Hepatocyte (in vitro differentiated cells): ENCODE measurements around the gene PLA2G2A. TPM values are rescaled to one million over a fixed set of nuclear protein-coding genes. Genes with fewer than 3 reads are reported as not detected.

Source experiments
- DNase-seq: peaks from one replicate; pipeline ENCODE4 v3.0.0-alpha.2; 2016; ENCODE audit warnings: low spot score
- H2AFZ ChIP-seq: fragments of 200-600 bp; sonication (generic); 2 replicates; pipeline ENCODE4 v1.6.0; 2016; ENCODE audit warnings: antibody characterized with exemption, mild to moderate bottlenecking
- H3K27ac ChIP-seq: fragments of 200-600 bp; sonication (generic); 2 replicates; pipeline ENCODE4 v1.5.1; 2016; ENCODE audit warnings: mild to moderate bottlenecking
- H3K27me3 ChIP-seq: fragments of 200-600 bp; sonication (generic); 2 replicates; pipeline ENCODE4 v1.6.1; 2016
- H3K36me3 ChIP-seq: fragments of 200-600 bp; sonication (generic); replicated peaks from 2 replicates; pipeline ENCODE4 v1.5.1; 2016; ENCODE audit warnings: low read depth; ENCODE audit not compliant: insufficient read depth
- H3K4me1 ChIP-seq: fragments of 200-600 bp; sonication (generic); 2 replicates; pipeline ENCODE4 v1.5.1; 2016; ENCODE audit warnings: mild to moderate bottlenecking, moderate library complexity; ENCODE audit not compliant: insufficient read depth
- H3K4me2 ChIP-seq: fragments of 200-600 bp; sonication (generic); 2 replicates; pipeline ENCODE4 v1.6.0; 2016
- H3K4me3 ChIP-seq: fragments of 200-600 bp; sonication (generic); 2 replicates; pipeline ENCODE4 v1.5.1; 2016; ENCODE audit warnings: mild to moderate bottlenecking
- H3K79me2 ChIP-seq: fragments of 200-600 bp; sonication (generic); 2 replicates; pipeline ENCODE4 v1.6.0; 2017; ENCODE audit warnings: mild to moderate bottlenecking
- H3K9me2 ChIP-seq: fragments of 200-600 bp; sonication (generic); replicated peaks from 2 replicates; pipeline ENCODE4 v1.6.0; 2017; ENCODE audit warnings: mild to moderate bottlenecking; ENCODE audit not compliant: insufficient read depth
- H3K9me3 ChIP-seq: fragments of 200-600 bp; sonication (generic); 2 replicates; pipeline ENCODE4 v1.5.1; 2016; ENCODE audit warnings: low read depth, mild to moderate bottlenecking
- H4K20me1 ChIP-seq: fragments of 200-600 bp; sonication (generic); 2 replicates; pipeline ENCODE4 v1.6.0; 2016; ENCODE audit warnings: mild to moderate bottlenecking; ENCODE audit not compliant: insufficient read depth, poor library complexity, severe bottlenecking
- EZH2 ChIP-seq: fragments of 200-600 bp; sonication (generic); IDR thresholded peaks from 2 replicates; pipeline ENCODE4 v1.6.1; 2016; ENCODE audit warnings: antibody characterized with exemption, mild to moderate bottlenecking, borderline replicate concordance
- EZH2phosphoT487 ChIP-seq: fragments of 200-600 bp; sonication (generic); IDR thresholded peaks from one replicate; pipeline ENCODE4 v1.6.1; 2018; ENCODE audit warnings: antibody characterized with exemption, mild to moderate bottlenecking, low read depth, moderate library complexity; ENCODE audit not compliant: unreplicated experiment, severe bottlenecking
- WGBS: methylation state at CpG from one replicate; pipeline ENCODE4 v1.1.6; 2016; ENCODE audit warnings: low lambda C conversion rate; ENCODE audit errors: missing lambda C conversion rate; 5-methylcytosine and 5-hydroxymethylcytosine counted together
- polyA plus RNA-seq: library from polyadenylated mRNA; unstranded; fragments of >200 nt; fragmentation: Nextera tagmentation; extraction: Ambion mirVana; gene quantifications from 2 replicates; pipeline ENCODE4 v1.2.1, GENCODE V29; 2016
- total RNA-seq: library from RNA; depleted of rRNA; stranded (reverse); fragments of >200 nt; gene quantifications from 2 replicates; pipeline ENCODE4 v1.2.3, GENCODE V29; 2014
- TF ChIP-seq, protein P1 (sequence below): fragments of 200-600 bp; sonication (generic); IDR thresholded peaks from 2 replicates; pipeline ENCODE4 v1.5.1; 2016; ENCODE audit warnings: antibody characterized with exemption, mild to moderate bottlenecking; ENCODE audit not compliant: poor library complexity

PLA2G2A gene
- total and polyA plus RNA-seq, 2 experiments from 2014 or later: 170 to 1,328 TPM

DNA sequence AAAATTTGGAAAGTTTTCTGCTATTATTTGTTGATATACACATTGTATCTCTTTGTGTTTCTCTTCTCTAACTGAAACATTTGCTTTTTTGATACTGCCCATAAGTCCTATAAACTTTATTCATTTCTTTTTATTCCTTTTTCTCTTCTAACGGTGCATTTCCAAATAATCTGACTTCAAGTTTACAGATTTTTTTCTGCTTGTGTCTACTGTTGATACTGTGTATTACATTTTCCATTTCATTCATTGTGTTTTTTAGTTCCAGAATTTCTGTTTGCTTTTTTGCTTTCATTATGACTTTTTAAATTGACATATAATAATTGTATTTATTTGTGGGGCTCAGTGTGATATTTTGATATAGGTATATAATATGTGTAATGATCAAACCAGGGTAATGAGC is 38.3 kb upstream of the PLA2G2A start:
- Histone ChIP-seq H3K4me3 (no peak overlapping the region), H3K27me3 (no peaks in the 10 kb centered on the region), H2AFZ (no peak overlapping the region), H3K79me2 (no peaks in the 10 kb centered on the region), H3K4me2 (no peak overlapping the region), H4K20me1 (no peaks in the 10 kb centered on the region), H3K36me3 (no peaks in the 10 kb centered on the region), H3K4me1 (no peaks in the 10 kb centered on the region), H3K9me3 (no peaks in the 10 kb centered on the region), H3K27ac (no peak overlapping the region), H3K9me2 (no peaks in the 10 kb centered on the region)
- TF ChIP-seq EZH2 (no peak), EZH2phosphoT487 (no peak)
- TF ChIP-seq, protein P1, sequence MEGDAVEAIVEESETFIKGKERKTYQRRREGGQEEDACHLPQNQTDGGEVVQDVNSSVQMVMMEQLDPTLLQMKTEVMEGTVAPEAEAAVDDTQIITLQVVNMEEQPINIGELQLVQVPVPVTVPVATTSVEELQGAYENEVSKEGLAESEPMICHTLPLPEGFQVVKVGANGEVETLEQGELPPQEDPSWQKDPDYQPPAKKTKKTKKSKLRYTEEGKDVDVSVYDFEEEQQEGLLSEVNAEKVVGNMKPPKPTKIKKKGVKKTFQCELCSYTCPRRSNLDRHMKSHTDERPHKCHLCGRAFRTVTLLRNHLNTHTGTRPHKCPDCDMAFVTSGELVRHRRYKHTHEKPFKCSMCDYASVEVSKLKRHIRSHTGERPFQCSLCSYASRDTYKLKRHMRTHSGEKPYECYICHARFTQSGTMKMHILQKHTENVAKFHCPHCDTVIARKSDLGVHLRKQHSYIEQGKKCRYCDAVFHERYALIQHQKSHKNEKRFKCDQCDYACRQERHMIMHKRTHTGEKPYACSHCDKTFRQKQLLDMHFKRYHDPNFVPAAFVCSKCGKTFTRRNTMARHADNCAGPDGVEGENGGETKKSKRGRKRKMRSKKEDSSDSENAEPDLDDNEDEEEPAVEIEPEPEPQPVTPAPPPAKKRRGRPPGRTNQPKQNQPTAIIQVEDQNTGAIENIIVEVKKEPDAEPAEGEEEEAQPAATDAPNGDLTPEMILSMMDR: no peak
- DNase-seq: no peak
- 72% methylated on average over 1 of the region's 1 CpG for WGBS

DNA sequence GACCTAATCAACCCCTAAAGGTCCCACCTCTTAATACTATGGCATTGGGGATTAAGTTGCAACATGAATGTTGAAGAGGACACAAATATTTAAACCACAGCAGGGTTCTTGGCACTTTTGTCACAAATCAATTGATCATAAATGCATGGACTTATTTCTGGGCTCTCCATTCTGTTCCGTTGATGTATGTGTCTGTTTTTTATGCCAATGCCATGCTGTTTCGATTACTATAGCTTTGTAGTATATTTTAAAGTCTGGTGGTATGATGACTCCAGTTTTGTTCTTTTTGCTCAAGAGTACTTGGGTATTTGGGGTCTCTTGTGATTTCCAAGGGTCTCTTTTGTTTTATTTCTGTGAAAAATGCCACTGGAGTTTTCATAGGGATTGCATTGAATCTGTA is 34.7 kb upstream of the PLA2G2A start:
- H3K9me2 ChIP-seq: no peaks in the 10 kb centered on the region
- no peak overlapping the region for H3K4me2 ChIP-seq
- no peak for DNase-seq
- no peaks in the 10 kb centered on the region for H3K79me2 ChIP-seq
- H3K27ac ChIP-seq: no peak overlapping the region
- H3K36me3 ChIP-seq: no peaks in the 10 kb centered on the region
- H3K27me3 ChIP-seq: no peaks in the 10 kb centered on the region
- TF ChIP-seq EZH2phosphoT487 (no peak), EZH2 (no peak)
- TF ChIP-seq, protein P1: no peak
- no peak overlapping the region for H3K4me3 ChIP-seq
- no peaks in the 10 kb centered on the region for H4K20me1 ChIP-seq
- H2AFZ ChIP-seq: no peak overlapping the region
- WGBS: 93% methylated on average over 2 of the region's 2 CpGs
- no peaks in the 10 kb centered on the region for H3K4me1 ChIP-seq
- H3K9me3 ChIP-seq: no peaks in the 10 kb centered on the region

DNA sequence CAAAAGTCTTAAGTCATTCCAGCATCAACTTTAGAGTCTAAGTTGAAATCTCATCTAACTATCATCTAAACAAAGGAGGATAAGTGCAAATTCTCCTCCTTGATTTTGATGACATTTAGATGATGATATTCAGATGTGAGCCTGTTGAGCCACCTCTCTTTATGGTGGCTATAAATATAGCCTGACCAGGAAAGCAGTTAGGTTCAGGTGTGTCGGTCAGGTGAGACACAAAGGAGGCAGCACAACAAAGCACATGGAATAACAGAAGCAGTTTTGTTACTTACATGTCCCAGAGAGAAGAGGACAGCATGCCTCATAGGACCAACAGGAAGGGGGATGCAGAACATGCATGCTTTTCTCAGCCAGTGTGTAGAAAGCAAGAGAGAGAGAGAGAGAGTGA is 30.6 kb upstream of the PLA2G2A start:
- Histone ChIP-seq H3K4me1 (peaks cover 6% of the 10 kb centered on the region), H2AFZ (no peak overlapping the region), H3K27ac (no peak overlapping the region), H4K20me1 (no peaks in the 10 kb centered on the region), H3K9me3 (no peaks in the 10 kb centered on the region), H3K79me2 (no peaks in the 10 kb centered on the region), H3K36me3 (no peaks in the 10 kb centered on the region), H3K27me3 (no peaks in the 10 kb centered on the region), H3K4me2 (no peak overlapping the region), H3K9me2 (no peaks in the 10 kb centered on the region), H3K4me3 (no peak overlapping the region)
- WGBS: 83% methylated on average over 1 of the region's 1 CpG
- no peak for DNase-seq
- TF ChIP-seq EZH2 (no peak), EZH2phosphoT487 (no peak)
- TF ChIP-seq, protein P1: no peak

GRCh38 chr1:20009212-20009611 is 29.8 kb upstream of the PLA2G2A start:
- no peak for DNase-seq
- Histone ChIP-seq H3K4me3 (no peak overlapping the region), H2AFZ (no peak overlapping the region), H3K36me3 (no peaks in the 10 kb centered on the region), H3K9me3 (no peaks in the 10 kb centered on the region), H3K9me2 (no peaks in the 10 kb centered on the region), H3K4me1 (peaks cover 6% of the 10 kb centered on the region), H3K27ac (no peak overlapping the region), H4K20me1 (no peaks in the 10 kb centered on the region), H3K27me3 (no peaks in the 10 kb centered on the region), H3K79me2 (no peaks in the 10 kb centered on the region), H3K4me2 (no peak overlapping the region)
- TF ChIP-seq, protein P1: no peak
- TF ChIP-seq EZH2: no peak
- TF ChIP-seq EZH2phosphoT487: no peak
- 82% methylated on average over 1 of the region's 1 CpG for WGBS
